GM21526 (cell line): ENCODE data around the gene PTPN1.

Experiments used
- ATAC-seq: cut with Tn5 transposase; IDR thresholded peaks from one replicate; pipeline ENCODE4 v1.9.1; 2021; ENCODE audit warnings: moderate library complexity; ENCODE audit not compliant: unreplicated experiment, low FRiP score

PTPN1 gene

GRCh38 chr20:50510706-50511542 is 741 bp downstream of the PTPN1 start:
- no peak for ATAC-seq

GRCh38 chr20:50512323-50512722 is 2.1 kb downstream of the PTPN1 start:
- no peak for ATAC-seq

- ATAC-seq = no peak
Observed at GRCh38 chr20:50513169-50514034, 3.2 kb downstream of the PTPN1 start.

GRCh38 chr20:50514035-50514337 is 3.8 kb downstream of the PTPN1 start:
- no peak for ATAC-seq

- ATAC-seq = no peak
Observed at GRCh38 chr20:50514750-50515149, 4.6 kb downstream of the PTPN1 start.

- no peak for ATAC-seq
Observed at GRCh38 chr20:50515471-50516106, 5.4 kb downstream of the PTPN1 start.

- ATAC-seq = peak; percentile 44
Observed at GRCh38 chr20:50516180-50516934, 6.2 kb downstream of the PTPN1 start.

- ATAC-seq = no peak
Observed at GRCh38 chr20:50516935-50517816, 7.0 kb downstream of the PTPN1 start.

- no peak for ATAC-seq
Observed at GRCh38 chr20:50517817-50518154, 7.6 kb downstream of the PTPN1 start.

- no peak for ATAC-seq
Observed at GRCh38 chr20:50518270-50518721, 8.1 kb downstream of the PTPN1 start.

- ATAC-seq = no peak
Observed at GRCh38 chr20:50519036-50519762, 9.0 kb downstream of the PTPN1 start.

- ATAC-seq = no peak
Observed at GRCh38 chr20:50520222-50520880, 10.2 kb downstream of the PTPN1 start.

- ATAC-seq = no peak
Observed at GRCh38 chr20:50521221-50522052, 11.3 kb downstream of the PTPN1 start.

GRCh38 chr20:50522053-50522674 is 12.0 kb downstream of the PTPN1 start:
- no peak for ATAC-seq

GRCh38 chr20:50523552-50524167 is 13.5 kb downstream of the PTPN1 start:
- no peak for ATAC-seq

GRCh38 chr20:50525681-50526080 is 15.5 kb downstream of the PTPN1 start:
- ATAC-seq = no peak
